ENCODE results near the gene DNAI7. TPM values are rescaled to one million over a fixed set of nuclear protein-coding genes. Genes with fewer than 3 reads are reported as not detected.

The DNAI7 gene
- total and polyA plus RNA-seq, 2 of the 8 experiments (the other 6 are each of a cell fraction or from before 2014, with no cell fraction given), result 0.12 to 0.28 TPM

DNA sequence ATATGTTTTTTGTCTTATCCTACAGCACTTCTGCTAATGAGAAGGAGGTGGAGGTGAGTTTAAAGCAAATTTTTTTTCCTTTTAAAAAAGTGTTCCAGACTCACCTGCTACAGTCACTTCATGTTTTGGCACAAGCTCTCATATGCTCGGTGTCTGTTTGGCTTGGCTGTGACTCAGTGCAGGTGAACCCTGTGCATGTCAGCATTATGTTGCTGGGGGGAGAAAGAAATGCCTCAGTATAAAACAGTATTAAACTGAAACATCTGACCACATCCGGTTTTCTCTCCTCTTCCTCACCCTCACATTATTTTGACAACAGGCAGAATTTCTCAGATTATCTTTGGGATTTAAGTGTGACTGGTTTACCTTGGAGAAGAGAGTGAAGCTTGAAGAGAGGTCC, 105.2 kb downstream of the DNAI7 start:
- FAIRE-seq, result no peak
- Histone ChIP-seq H3K27me3 (replicated peaks in 1 of 4; ENCODE audit: control insufficient read depth in 3 of 4, extremely low read depth in 1 of 4, insufficient read depth in 3 of 4, low read length in 3 of 4) (no peaks in the 10 kb centered on the region), H4K20me1 (replicated peaks in 1 of 2; ENCODE audit: control insufficient read depth in 1 of 2, insufficient read depth in 2 of 2, low read length in 2 of 2) (no peaks in the 10 kb centered on the region), H3K4me2 (ENCODE audit: insufficient read depth in 1 of 2, low read depth in 2 of 2, low read length in 2 of 2) (no peak overlapping the region), H3K14ac (ENCODE audit: insufficient read length) (no peak overlapping the region), H3K9me3 (ENCODE audit: insufficient read depth in 2 of 2, low read depth in 1 of 2, low read length in 1 of 2) (0 out of 4 replicates have a peak, but pooled peaks cover 0 to 2% of the 10 kb centered on the region in 2 experiments), H3K79me2 (ENCODE audit: control insufficient read depth in 1 of 2, insufficient read depth in 2 of 2, low read length in 2 of 2) (no peaks in the 10 kb centered on the region), H3K4me3 (ENCODE audit: extremely low read depth in 1 of 4, insufficient read depth in 2 of 4, low read depth in 3 of 4, low read length in 4 of 4) (no peak overlapping the region), H2BK20ac (ENCODE audit: low read length) (no peak overlapping the region), H4K8ac (ENCODE audit: extremely low read depth, insufficient read depth, low read length) (no peak overlapping the region), H4K5ac (ENCODE audit: insufficient read length, low read depth, low read length) (no peak overlapping the region), H2AK5ac (ENCODE audit: low read depth, low read length) (no peak overlapping the region), H3K18ac (ENCODE audit: extremely low read depth, low read length) (no peak overlapping the region), H3K79me1 (ENCODE audit: low read depth, low read length) (no peaks in the 10 kb centered on the region), H3K9ac (replicated peaks in 1 of 4; ENCODE audit: extremely low read depth in 1 of 4, low read depth in 3 of 4, low read length in 3 of 4) (no peak overlapping the region), H3K23ac (ENCODE audit: insufficient read length) (no peak overlapping the region), H2BK120ac (replicated peaks; ENCODE audit: low read depth, low read length) (no peak overlapping the region), H4K91ac (replicated peaks; ENCODE audit: insufficient read length, low read length) (no peak overlapping the region), H3K36me3 (ENCODE audit: control insufficient read depth in 2 of 4, insufficient read depth in 4 of 4, low read length in 3 of 4) (no peaks in the 10 kb centered on the region), H2BK15ac (ENCODE audit: low read length) (no peak overlapping the region), H3K4ac (replicated peaks; ENCODE audit: insufficient read length, low read depth, low read length) (no peak overlapping the region), H2BK12ac (ENCODE audit: low read depth, low read length) (no peak overlapping the region), H2AFZ (ENCODE audit: low read length) (no peak overlapping the region), H3K56ac (replicated peaks; ENCODE audit: insufficient read length, low read depth, low read length) (no peak overlapping the region), H3K23me2 (ENCODE audit: low read depth, low read length) (no peaks in the 10 kb centered on the region), H2BK5ac (ENCODE audit: low read depth, low read length) (no peak overlapping the region), H3K27ac (ENCODE audit: low read depth, low read length) (no peak overlapping the region), H3K4me1 (replicated peaks in 1 of 4; ENCODE audit: control insufficient read depth in 3 of 4, insufficient read depth in 4 of 4, low read length in 3 of 4) (no peaks in the 10 kb centered on the region)
- ChIA-PET POLR2A (ENCODE audit: partially characterized antibody) (no interaction called here), CTCF (ENCODE audit: partially characterized antibody) (no interaction called here)
- WGBS, 2 experiments (ENCODE audit: extremely low coverage in 1 of 2, insufficient coverage in 1 of 2, insufficient read length in 1 of 2, insufficient replicate concordance in 2 of 2, low coverage in 1 of 2, low lambda C conversion rate in 2 of 2, missing lambda C conversion rate in 1 of 2), result 85% methylated on average over 2 of the region's 2 CpGs; no CpG with 5 or more reads in 1 of the 2 experiments
- DNase-seq (ENCODE audit: low read depth in 1 of 2, low spot score in 2 of 2), result no peak
- TF ChIP-seq, protein P1, sequence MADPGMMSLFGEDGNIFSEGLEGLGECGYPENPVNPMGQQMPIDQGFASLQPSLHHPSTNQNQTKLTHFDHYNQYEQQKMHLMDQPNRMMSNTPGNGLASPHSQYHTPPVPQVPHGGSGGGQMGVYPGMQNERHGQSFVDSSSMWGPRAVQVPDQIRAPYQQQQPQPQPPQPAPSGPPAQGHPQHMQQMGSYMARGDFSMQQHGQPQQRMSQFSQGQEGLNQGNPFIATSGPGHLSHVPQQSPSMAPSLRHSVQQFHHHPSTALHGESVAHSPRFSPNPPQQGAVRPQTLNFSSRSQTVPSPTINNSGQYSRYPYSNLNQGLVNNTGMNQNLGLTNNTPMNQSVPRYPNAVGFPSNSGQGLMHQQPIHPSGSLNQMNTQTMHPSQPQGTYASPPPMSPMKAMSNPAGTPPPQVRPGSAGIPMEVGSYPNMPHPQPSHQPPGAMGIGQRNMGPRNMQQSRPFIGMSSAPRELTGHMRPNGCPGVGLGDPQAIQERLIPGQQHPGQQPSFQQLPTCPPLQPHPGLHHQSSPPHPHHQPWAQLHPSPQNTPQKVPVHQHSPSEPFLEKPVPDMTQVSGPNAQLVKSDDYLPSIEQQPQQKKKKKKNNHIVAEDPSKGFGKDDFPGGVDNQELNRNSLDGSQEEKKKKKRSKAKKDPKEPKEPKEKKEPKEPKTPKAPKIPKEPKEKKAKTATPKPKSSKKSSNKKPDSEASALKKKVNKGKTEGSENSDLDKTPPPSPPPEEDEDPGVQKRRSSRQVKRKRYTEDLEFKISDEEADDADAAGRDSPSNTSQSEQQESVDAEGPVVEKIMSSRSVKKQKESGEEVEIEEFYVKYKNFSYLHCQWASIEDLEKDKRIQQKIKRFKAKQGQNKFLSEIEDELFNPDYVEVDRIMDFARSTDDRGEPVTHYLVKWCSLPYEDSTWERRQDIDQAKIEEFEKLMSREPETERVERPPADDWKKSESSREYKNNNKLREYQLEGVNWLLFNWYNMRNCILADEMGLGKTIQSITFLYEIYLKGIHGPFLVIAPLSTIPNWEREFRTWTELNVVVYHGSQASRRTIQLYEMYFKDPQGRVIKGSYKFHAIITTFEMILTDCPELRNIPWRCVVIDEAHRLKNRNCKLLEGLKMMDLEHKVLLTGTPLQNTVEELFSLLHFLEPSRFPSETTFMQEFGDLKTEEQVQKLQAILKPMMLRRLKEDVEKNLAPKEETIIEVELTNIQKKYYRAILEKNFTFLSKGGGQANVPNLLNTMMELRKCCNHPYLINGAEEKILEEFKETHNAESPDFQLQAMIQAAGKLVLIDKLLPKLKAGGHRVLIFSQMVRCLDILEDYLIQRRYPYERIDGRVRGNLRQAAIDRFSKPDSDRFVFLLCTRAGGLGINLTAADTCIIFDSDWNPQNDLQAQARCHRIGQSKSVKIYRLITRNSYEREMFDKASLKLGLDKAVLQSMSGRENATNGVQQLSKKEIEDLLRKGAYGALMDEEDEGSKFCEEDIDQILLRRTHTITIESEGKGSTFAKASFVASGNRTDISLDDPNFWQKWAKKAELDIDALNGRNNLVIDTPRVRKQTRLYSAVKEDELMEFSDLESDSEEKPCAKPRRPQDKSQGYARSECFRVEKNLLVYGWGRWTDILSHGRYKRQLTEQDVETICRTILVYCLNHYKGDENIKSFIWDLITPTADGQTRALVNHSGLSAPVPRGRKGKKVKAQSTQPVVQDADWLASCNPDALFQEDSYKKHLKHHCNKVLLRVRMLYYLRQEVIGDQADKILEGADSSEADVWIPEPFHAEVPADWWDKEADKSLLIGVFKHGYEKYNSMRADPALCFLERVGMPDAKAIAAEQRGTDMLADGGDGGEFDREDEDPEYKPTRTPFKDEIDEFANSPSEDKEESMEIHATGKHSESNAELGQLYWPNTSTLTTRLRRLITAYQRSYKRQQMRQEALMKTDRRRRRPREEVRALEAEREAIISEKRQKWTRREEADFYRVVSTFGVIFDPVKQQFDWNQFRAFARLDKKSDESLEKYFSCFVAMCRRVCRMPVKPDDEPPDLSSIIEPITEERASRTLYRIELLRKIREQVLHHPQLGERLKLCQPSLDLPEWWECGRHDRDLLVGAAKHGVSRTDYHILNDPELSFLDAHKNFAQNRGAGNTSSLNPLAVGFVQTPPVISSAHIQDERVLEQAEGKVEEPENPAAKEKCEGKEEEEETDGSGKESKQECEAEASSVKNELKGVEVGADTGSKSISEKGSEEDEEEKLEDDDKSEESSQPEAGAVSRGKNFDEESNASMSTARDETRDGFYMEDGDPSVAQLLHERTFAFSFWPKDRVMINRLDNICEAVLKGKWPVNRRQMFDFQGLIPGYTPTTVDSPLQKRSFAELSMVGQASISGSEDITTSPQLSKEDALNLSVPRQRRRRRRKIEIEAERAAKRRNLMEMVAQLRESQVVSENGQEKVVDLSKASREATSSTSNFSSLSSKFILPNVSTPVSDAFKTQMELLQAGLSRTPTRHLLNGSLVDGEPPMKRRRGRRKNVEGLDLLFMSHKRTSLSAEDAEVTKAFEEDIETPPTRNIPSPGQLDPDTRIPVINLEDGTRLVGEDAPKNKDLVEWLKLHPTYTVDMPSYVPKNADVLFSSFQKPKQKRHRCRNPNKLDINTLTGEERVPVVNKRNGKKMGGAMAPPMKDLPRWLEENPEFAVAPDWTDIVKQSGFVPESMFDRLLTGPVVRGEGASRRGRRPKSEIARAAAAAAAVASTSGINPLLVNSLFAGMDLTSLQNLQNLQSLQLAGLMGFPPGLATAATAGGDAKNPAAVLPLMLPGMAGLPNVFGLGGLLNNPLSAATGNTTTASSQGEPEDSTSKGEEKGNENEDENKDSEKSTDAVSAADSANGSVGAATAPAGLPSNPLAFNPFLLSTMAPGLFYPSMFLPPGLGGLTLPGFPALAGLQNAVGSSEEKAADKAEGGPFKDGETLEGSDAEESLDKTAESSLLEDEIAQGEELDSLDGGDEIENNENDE (IDR thresholded peaks at IDR 0.05; ENCODE audit: insufficient replicate concordance, low read length), result no peak
